ENCODE results near the gene SHMT2. TPM values are rescaled to one million over a fixed set of nuclear protein-coding genes. Genes with fewer than 3 reads are reported as not detected.
A peak's percentile ranks its signal among the peaks of the same experiment; 100 is the strongest.

SHMT2 gene
- total RNA-seq, 1 experiment from 2014 or later, result 274 TPM

DNA sequence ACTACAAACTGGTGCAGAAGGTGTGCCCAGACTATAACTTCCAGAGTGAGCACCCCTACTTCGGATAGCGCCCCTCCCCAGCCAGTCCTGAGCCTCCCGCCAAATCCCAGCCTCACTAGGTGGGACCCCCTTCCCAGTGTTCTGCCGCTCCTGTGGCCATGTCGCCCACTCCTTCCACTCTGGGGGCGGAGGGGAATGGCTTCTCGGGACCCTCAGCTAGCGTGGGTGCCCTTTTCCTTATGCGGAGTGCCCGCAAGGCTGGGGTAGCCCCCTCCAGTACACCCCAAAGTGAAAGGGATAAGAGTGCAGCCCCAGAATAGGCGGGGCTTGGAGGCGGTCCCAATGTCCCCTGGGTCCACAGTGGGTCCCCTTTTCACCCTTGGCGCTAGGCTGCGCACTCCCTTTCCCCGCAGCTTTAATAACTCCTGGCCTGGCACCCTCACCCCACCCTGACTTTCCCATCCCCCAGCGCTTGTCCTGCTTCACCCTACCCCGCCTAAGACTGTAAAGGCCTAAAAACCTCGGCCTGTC, 3.8 kb upstream of the SHMT2 start:
- Histone ChIP-seq H3K4me3 (ENCODE audit: low read depth, low read length, poor library complexity, severe bottlenecking) (no peak overlapping the region), H3K27me3 (replicated peaks; ENCODE audit: insufficient read depth, low read depth, low read length, poor library complexity) (no peaks in the 10 kb centered on the region), H3K9me3 (ENCODE audit: low read depth, low read length, poor library complexity, severe bottlenecking) (no peaks in the 10 kb centered on the region), H3K4me1 (ENCODE audit: insufficient read depth, low read length, poor library complexity, severe bottlenecking) (peaks cover 27% of the 10 kb centered on the region), H3K27ac (ENCODE audit: low read depth, low read length, poor library complexity, severe bottlenecking) (no peak overlapping the region), H3K36me3 (ENCODE audit: insufficient read depth, low read length, poor library complexity, severe bottlenecking) (peaks cover 2% of the 10 kb centered on the region)
- BruUV-seq (replicated peaks), result no TSS peak
- TF ChIP-seq, protein P1, sequence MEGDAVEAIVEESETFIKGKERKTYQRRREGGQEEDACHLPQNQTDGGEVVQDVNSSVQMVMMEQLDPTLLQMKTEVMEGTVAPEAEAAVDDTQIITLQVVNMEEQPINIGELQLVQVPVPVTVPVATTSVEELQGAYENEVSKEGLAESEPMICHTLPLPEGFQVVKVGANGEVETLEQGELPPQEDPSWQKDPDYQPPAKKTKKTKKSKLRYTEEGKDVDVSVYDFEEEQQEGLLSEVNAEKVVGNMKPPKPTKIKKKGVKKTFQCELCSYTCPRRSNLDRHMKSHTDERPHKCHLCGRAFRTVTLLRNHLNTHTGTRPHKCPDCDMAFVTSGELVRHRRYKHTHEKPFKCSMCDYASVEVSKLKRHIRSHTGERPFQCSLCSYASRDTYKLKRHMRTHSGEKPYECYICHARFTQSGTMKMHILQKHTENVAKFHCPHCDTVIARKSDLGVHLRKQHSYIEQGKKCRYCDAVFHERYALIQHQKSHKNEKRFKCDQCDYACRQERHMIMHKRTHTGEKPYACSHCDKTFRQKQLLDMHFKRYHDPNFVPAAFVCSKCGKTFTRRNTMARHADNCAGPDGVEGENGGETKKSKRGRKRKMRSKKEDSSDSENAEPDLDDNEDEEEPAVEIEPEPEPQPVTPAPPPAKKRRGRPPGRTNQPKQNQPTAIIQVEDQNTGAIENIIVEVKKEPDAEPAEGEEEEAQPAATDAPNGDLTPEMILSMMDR (conservative IDR thresholded peaks at IDR 0.05; ENCODE audit: low read depth, low read length), result no peak
- no peak for TF ChIP-seq EZH2 (IDR thresholded peaks at IDR 0.05; ENCODE audit: borderline replicate concordance, low read depth, low read length, poor library complexity, severe bottlenecking)
- ChIA-PET CTCF (no interaction called here), POLR2A (ENCODE audit: low non-redundant PET) (no interaction called here)
- intact Hi-C loops (cut with micrococcal nuclease; ENCODE audit: unreplicated experiment), result no loop called here
- DNase-seq (ENCODE audit: low spot score), result no peak

DNA sequence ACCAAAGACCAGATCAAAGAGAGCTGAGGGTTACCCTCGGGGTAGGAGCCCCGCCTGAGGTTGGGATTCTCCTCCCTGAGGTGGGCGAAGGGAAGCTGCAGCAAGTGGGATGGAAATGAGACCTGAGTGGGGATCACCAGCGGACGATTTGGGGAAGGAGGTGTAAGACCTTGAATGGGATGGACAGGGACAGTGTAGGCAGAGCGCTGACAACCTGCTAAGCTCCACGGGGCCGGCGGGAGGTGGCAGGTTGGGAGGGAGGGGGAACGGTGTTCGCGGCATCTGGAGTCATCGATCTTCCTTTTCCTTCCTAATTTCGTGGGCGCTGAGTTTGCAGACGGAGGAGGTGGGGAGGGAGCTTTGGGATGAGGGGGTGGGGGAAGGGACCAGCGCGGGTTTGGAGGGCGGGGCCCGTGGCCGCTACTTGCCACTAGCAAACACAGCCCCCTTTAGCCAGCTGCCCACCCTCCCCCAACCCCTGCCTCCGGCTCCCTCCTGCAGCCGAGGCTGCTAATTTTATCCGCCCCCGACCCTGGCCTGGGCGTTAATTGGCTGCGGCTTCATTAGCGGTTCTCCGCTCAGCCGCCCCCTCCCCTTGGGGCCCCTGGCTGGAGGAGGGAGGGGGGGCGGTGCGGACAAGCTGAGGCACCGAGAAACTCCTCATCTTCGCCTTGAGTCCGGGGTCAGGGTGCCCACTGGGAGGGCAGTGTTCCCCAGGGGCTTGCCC, 2.8 kb upstream of the SHMT2 start:
- Histone ChIP-seq H3K36me3 (ENCODE audit: insufficient read depth, low read length, poor library complexity, severe bottlenecking) (peaks cover 12% of the 10 kb centered on the region), H3K9me3 (ENCODE audit: low read depth, low read length, poor library complexity, severe bottlenecking) (no peaks in the 10 kb centered on the region), H3K27me3 (replicated peaks; ENCODE audit: insufficient read depth, low read depth, low read length, poor library complexity) (no peaks in the 10 kb centered on the region), H3K4me1 (ENCODE audit: insufficient read depth, low read length, poor library complexity, severe bottlenecking) (peaks cover 32% of the 10 kb centered on the region), H3K27ac (ENCODE audit: low read depth, low read length, poor library complexity, severe bottlenecking) (no peak overlapping the region), H3K4me3 (ENCODE audit: low read depth, low read length, poor library complexity, severe bottlenecking) (peak overlapping the region; percentile 11)
- intact Hi-C loops (cut with micrococcal nuclease; ENCODE audit: unreplicated experiment), result no loop called here
- ChIA-PET CTCF (no interaction called here), POLR2A (ENCODE audit: low non-redundant PET) (no interaction called here)
- TF ChIP-seq, protein P1 (conservative IDR thresholded peaks at IDR 0.05; ENCODE audit: low read depth, low read length), result no peak
- no peak for TF ChIP-seq EZH2 (IDR thresholded peaks at IDR 0.05; ENCODE audit: borderline replicate concordance, low read depth, low read length, poor library complexity, severe bottlenecking)
- no peak for DNase-seq (ENCODE audit: low spot score)
- BruUV-seq (replicated peaks), result no TSS peak

DNA sequence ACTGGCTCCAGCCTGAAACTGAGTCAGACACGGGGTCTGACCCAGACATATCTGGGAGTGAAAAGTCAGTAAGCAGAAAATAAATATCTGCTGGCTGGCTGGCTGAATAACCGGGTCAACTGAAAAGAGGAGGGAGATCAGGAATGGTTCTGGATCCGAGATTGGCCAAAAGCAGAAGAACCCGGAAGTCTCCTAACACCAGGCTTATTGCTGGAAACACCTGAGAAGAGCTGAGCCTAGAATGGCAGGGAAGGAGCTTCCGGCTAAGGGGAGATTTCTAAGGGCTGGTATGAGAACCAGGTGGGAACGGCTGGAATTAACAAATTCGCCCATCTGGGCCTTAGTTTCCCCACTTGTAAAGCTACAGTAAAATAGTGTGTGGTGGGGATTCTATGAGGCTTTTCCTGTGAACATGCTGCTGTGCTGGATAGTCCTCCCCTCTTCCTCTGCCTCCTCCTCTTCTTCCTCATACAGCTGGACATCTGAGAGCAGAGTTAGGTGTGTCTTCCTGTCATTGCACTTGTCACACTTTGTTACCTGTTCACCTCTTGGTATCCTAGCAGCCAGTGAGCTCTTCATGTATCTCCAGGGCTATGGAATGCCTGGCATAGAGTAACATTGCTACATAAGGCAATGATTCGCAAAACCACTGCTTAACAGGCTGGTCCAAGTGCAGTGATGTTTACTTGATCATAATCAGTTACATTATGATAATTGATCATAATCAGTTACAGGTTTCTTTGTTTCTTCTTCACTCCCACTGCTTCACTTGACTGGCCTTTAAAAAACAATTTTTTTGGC, 2.0 kb upstream of the SHMT2 start:
- Histone ChIP-seq H3K9me3 (ENCODE audit: low read depth, low read length, poor library complexity, severe bottlenecking) (no peaks in the 10 kb centered on the region), H3K27ac (ENCODE audit: low read depth, low read length, poor library complexity, severe bottlenecking) (no peak overlapping the region), H3K36me3 (ENCODE audit: insufficient read depth, low read length, poor library complexity, severe bottlenecking) (peaks cover 20% of the 10 kb centered on the region), H3K4me1 (ENCODE audit: insufficient read depth, low read length, poor library complexity, severe bottlenecking) (peaks cover 33% of the 10 kb centered on the region), H3K27me3 (replicated peaks; ENCODE audit: insufficient read depth, low read depth, low read length, poor library complexity) (no peaks in the 10 kb centered on the region), H3K4me3 (ENCODE audit: low read depth, low read length, poor library complexity, severe bottlenecking) (peak overlapping the region; percentile 11)
- intact Hi-C loops (cut with micrococcal nuclease; ENCODE audit: unreplicated experiment), result no loop called here
- ChIA-PET POLR2A (ENCODE audit: low non-redundant PET) (interaction anchor here (0.5 kb wide), 1 partner anchor 926 kb away, joined by 3 read pairs; no protein-coding TSS in a partner anchor), CTCF (interaction anchor here (0.7 kb wide), 1 partner anchor 12 kb away, joined by 3 read pairs; no protein-coding TSS in a partner anchor)
- DNase-seq (ENCODE audit: low spot score), result no peak
- no peak for TF ChIP-seq EZH2 (IDR thresholded peaks at IDR 0.05; ENCODE audit: borderline replicate concordance, low read depth, low read length, poor library complexity, severe bottlenecking)
- TF ChIP-seq, protein P1 (conservative IDR thresholded peaks at IDR 0.05; ENCODE audit: low read depth, low read length), result no peak
- BruUV-seq (replicated peaks), result no TSS peak

All from A673 (cell line).